BLaER1 (cell line): ENCODE measurements around the gene SVIL.
"Not testable (repeated sequence)": the region's sequence is repeated elsewhere in the genome, so short reads cannot be mapped to it uniquely, and the experiment has no call there.

Experiments used
- H3K27ac ChIP-seq: shearing (Covaris generic); formaldehyde crosslinking; 2 replicates; pipeline ENCODE4 v1.8.1; 2022
- H3K27me3 ChIP-seq: shearing (Covaris generic); formaldehyde crosslinking; 2 replicates; pipeline ENCODE4 v1.8.1; 2022
- H3K36me3 ChIP-seq: shearing (Covaris generic); formaldehyde crosslinking; 2 replicates; pipeline ENCODE4 v1.8.1; 2022
- H3K4me1 ChIP-seq: shearing (Covaris generic); formaldehyde crosslinking; 2 replicates; pipeline ENCODE4 v1.8.1; 2022
- H3K4me2 ChIP-seq: shearing (Covaris generic); formaldehyde crosslinking; 2 replicates; pipeline ENCODE4 v1.8.1; 2022
- H3K4me3 ChIP-seq: shearing (Covaris generic); formaldehyde crosslinking; 2 replicates; pipeline ENCODE4 v1.8.1; 2022
- H3K9ac ChIP-seq: shearing (Covaris generic); formaldehyde crosslinking; 2 replicates; pipeline ENCODE4 v1.8.1; 2022
- H3K9me3 ChIP-seq: shearing (Covaris generic); formaldehyde crosslinking; 2 replicates; pipeline ENCODE4 v1.8.1; 2022
- H4K20me1 ChIP-seq: shearing (Covaris generic); formaldehyde crosslinking; 2 replicates; pipeline ENCODE4 v1.8.1; 2022
- Cebpa-rat ChIP-seq: shearing (Covaris generic); IDR thresholded peaks from 2 replicates; pipeline ENCODE4 v1.8.1; 2022

The SVIL gene

DNA sequence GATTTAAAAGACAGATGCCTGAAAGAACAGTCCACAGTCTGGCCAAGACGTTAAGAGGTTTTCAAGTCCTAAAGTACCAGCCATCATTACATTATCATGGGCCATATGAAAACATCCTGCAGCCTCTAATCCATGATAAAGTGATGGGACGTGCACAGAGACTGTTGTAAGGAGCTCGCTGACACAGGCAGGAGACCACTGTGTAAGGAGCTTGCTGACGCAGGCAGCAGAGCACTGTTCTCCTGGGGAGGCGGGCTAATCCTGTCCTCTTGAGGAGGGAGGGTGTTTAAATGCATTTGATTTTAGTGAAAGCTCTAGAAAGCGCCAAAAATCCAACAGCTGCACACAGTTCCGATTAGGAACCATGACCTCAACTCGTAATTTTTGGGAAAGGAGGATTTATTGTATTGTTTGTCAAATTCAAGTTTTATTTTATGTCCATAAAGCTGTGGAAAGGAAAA is 16.9 kb downstream of the SVIL start:
- Histone ChIP-seq H3K4me2 (peak overlapping the region; percentile 78), H3K36me3 (no peaks in the 10 kb centered on the region), H3K27me3 (no peaks in the 10 kb centered on the region), H3K4me1 (peaks cover 52% of the 10 kb centered on the region), H3K27ac (no peak overlapping the region), H3K4me3 (no peak overlapping the region), H3K9ac (0 out of 2 replicates have a peak overlapping the region, but pooled peaks have one; percentile 0), H4K20me1 (peaks cover 10% of the 10 kb centered on the region; the same call in 1 of the 2 replicates), H3K9me3 (peaks cover 11% of the 10 kb centered on the region)
- TF ChIP-seq Cebpa-rat: no peak

DNA sequence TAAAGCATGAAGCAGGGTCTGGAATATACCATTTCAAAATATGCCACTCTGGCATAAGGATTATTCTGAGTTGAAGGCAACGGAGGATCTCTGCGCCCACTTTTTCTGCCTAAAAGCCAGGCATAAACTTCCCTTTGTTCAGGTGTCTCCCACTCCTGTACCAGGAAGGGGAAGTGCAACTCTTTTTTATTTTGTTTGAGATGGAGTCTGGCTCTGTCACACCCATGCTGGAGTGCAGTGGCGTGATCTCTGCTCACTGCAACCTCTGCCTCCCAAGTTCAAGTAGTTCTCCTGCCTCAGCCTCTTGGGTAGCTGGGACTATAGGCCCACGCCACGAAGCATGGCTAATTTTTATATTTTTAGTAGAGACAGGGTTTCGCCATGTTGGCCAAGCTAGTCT is 18.2 kb downstream of the SVIL start:
- Histone ChIP-seq H3K4me3 (no peak overlapping the region), H3K4me1 (peaks cover 39% of the 10 kb centered on the region), H3K9ac (no peak overlapping the region), H3K9me3 (peaks cover 21% of the 10 kb centered on the region), H3K4me2 (no peak overlapping the region), H3K27ac (no peak overlapping the region), H3K36me3 (peaks cover 9% of the 10 kb centered on the region; the same call in 1 of the 2 replicates), H4K20me1 (peaks cover 10% of the 10 kb centered on the region; the same call in 1 of the 2 replicates), H3K27me3 (no peaks in the 10 kb centered on the region)
- TF ChIP-seq Cebpa-rat: no peak

DNA sequence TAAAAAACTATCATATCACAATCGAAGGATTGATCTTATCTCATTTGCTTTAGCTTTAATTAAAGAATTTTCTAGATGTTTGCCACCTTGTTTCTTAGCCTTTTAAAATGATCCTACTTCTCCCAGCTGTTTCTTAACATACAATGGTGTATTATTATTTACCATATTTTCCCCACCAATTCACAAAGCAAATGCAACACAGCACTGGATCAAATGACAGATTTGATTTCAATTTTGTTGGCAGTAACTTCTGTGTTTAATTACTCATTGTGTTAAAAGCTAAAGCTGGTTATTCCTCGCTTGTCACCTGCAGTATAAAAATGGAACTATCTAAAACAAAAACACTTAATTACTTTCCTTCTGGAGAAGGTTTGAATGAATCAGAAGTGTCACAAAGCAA is 19.6 kb downstream of the SVIL start:
- TF ChIP-seq Cebpa-rat: no peak
- Histone ChIP-seq H3K27me3 (no peaks in the 10 kb centered on the region), H3K4me1 (peaks cover 25% of the 10 kb centered on the region), H3K4me3 (no peak overlapping the region), H4K20me1 (peaks cover 10% of the 10 kb centered on the region; the same call in 1 of the 2 replicates), H3K9ac (no peak overlapping the region), H3K4me2 (no peak overlapping the region), H3K9me3 (peaks cover 31% of the 10 kb centered on the region), H3K36me3 (peaks cover 10% of the 10 kb centered on the region; the same call in 1 of the 2 replicates), H3K27ac (no peak overlapping the region)

DNA sequence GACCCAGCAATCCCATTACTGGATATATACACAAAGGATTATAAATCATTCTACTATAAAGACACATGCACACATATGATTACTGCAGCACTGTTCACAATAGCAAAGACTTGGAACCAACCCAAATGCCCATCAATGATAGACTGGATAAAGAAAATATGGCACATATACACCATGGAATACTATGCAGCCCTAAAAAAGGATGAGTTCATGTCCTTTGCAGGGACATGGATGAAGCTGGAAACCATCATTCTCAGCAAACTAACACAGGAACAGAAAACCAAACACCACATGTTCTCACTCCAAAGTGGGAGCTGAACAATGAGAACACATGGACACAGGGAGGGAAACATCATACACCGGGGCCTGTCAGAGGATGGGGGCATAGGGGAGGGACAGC is 20.5 kb downstream of the SVIL start:
- not testable (repeated sequence) for H3K27ac ChIP-seq, H3K4me3 ChIP-seq, H3K27me3 ChIP-seq, H3K4me2 ChIP-seq, H4K20me1 ChIP-seq, H3K9ac ChIP-seq
- H3K9me3 ChIP-seq: peaks cover 40% of the 10 kb centered on the region
- H3K36me3 ChIP-seq: peaks cover 18% of the 10 kb centered on the region
- peaks cover 16% of the 10 kb centered on the region for H3K4me1 ChIP-seq

DNA sequence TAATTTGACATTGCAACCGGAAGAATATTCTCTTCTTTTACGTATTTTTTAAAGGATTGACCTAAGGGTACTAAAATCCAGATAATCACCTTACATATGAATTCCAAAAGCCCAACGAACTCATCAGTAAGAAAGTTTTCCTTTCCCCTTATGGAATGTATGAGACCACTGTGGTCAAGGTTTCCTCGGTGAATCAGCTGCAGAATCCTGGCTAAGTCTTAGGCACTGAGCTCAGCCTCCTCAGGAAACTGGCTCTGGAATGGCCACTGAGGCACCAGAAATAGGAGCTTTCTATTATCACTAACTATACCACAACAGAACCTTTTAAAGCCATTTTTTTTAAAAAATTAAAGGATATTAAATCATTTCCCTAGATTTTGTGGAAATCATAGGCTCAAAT is 21.0 kb downstream of the SVIL start:
- Histone ChIP-seq H3K4me1 (peaks cover 11% of the 10 kb centered on the region), H3K27me3 (no peaks in the 10 kb centered on the region), H3K4me3 (no peak overlapping the region), H3K27ac (no peak overlapping the region), H4K20me1 (peaks cover 9% of the 10 kb centered on the region; the same call in 1 of the 2 replicates), H3K36me3 (peaks cover 23% of the 10 kb centered on the region), H3K4me2 (no peak overlapping the region), H3K9me3 (peaks cover 45% of the 10 kb centered on the region), H3K9ac (no peak overlapping the region)
- TF ChIP-seq Cebpa-rat: no peak

DNA sequence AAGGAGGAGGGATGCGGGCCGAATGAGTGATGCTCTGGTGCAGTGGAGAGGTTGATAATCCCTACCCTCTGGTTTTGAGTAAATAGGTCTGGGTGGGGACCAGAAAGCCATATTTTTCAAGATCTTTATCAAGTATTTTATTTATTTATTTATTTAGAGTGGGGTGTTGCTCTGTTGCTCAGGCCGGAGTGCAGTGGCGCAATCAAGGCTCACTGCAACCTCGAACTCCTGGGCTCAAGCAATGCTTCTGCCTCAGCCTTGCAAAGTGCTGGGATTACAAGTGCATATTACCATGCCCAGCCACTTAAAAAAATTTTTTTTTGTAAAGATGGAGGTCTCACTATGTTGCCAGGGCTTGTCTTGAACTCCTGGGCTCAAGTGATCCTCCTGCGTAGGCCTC is 21.6 kb downstream of the SVIL start:
- peaks cover 29% of the 10 kb centered on the region for H3K36me3 ChIP-seq
- no peak overlapping the region for H3K4me2 ChIP-seq
- H3K4me1 ChIP-seq: peaks cover 5% of the 10 kb centered on the region
- no peak overlapping the region for H3K9ac ChIP-seq
- H3K27ac ChIP-seq: no peak overlapping the region
- no peak for TF ChIP-seq Cebpa-rat
- H3K9me3 ChIP-seq: peaks cover 51% of the 10 kb centered on the region
- H4K20me1 ChIP-seq: peaks cover 3% of the 10 kb centered on the region; the same call in 1 of the 2 replicates
- no peak overlapping the region for H3K4me3 ChIP-seq
- H3K27me3 ChIP-seq: no peaks in the 10 kb centered on the region

DNA sequence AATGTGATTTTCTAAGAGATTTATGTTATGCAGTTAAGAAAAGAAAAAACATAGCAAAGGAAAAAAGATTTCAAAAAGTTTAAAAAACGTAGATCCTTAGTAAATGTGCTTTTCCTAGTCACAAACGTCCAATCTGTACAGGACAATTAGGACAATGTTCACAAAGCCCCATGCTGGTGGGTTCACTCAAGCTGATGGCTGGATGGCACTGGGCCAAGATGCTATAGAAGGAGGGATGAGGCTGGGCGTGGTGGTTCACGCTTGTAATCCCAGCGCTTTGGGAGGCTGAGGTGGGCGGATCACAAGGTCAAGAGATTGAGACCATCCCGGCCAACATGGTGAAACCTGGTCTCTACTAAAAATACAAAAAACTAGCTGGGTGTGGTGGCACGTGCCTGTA is 22.1 kb downstream of the SVIL start:
- H4K20me1 ChIP-seq: no peaks in the 10 kb centered on the region
- no peaks in the 10 kb centered on the region for H3K27me3 ChIP-seq
- no peak overlapping the region for H3K27ac ChIP-seq
- no peak overlapping the region for H3K9ac ChIP-seq
- H3K9me3 ChIP-seq: peaks cover 53% of the 10 kb centered on the region
- no peak for TF ChIP-seq Cebpa-rat
- no peak overlapping the region for H3K4me2 ChIP-seq
- peaks cover 31% of the 10 kb centered on the region for H3K36me3 ChIP-seq
- no peak overlapping the region for H3K4me3 ChIP-seq
- H3K4me1 ChIP-seq: no peaks in the 10 kb centered on the region

DNA sequence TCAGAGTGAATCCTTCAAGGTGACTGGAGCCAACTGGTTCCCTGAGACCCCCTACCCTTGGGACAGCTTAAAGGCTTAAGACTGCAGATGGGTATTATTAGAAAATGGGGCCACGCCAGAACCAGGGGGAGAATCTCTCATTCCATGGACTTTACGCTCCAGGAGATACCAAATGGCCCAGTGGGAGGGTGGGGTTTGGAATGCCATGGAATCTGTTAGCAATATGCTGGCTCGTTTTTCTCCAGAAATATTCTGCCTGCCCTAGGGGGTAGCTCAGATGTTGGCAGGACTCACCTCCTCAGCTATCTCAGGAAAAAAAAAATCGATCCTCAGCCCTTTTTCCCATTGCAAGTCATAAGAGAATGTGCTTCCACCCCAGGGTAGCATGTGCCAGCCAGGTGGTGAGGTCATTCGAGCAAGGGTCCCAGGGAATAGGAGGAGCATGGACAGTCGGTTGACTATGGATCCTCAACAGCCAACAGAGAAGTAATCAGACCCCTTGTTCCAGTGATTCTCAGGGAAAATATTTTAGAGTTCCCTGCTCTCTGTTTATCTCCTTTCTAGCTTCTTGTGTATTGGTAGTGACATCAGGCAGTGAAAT is 22.9 kb downstream of the SVIL start:
- Histone ChIP-seq H3K27ac (no peak overlapping the region), H3K9ac (no peak overlapping the region), H3K4me1 (peaks cover 1% of the 10 kb centered on the region; the same call in 1 of the 2 replicates), H3K36me3 (peaks cover 31% of the 10 kb centered on the region), H3K4me3 (no peak overlapping the region), H3K27me3 (no peaks in the 10 kb centered on the region), H3K9me3 (peaks cover 53% of the 10 kb centered on the region), H4K20me1 (no peaks in the 10 kb centered on the region), H3K4me2 (no peak overlapping the region)
- TF ChIP-seq Cebpa-rat: no peak

DNA sequence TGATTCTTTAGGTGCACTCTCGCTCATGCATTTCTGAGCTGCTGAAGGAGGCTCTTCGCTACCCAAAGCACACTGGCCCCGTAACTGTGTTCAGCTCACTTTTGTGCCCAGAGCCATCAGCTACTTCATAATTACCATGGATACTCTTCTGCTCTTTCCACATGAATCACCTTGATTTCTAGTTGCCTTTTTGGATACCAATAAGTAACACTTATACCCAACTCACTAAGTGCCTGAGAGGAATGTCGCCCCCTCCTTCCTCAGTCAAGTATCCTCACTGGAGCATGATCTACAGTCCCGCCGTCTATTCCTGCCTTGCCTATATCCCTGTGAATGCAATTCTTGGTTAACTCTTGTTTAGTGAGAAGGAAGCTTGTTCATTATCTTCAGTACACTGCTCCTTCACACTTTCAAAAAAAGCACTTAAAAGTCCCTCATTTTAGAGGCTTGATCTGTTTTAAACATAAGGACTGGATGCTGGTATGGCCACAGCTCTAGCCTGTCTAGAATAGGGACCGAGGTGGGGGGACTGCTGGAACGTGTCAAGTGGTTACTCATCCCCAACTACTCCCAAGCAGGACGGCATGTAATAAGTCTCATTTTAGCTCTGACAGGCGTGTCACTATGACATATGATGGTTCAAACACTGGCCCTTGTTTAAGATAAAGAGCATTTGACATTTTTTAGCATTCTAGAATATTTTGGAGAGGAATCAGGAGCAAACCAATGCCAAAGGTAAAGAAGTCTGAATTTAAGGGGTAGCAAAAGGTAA is 23.7 kb downstream of the SVIL start:
- Histone ChIP-seq H3K4me2 (no peak overlapping the region), H3K4me3 (no peak overlapping the region), H3K9ac (no peak overlapping the region), H3K27ac (no peak overlapping the region), H3K4me1 (peaks cover 3% of the 10 kb centered on the region; the same call in 1 of the 2 replicates), H3K36me3 (peaks cover 31% of the 10 kb centered on the region), H3K9me3 (peaks cover 53% of the 10 kb centered on the region), H3K27me3 (no peaks in the 10 kb centered on the region), H4K20me1 (no peaks in the 10 kb centered on the region)
- TF ChIP-seq Cebpa-rat: no peak

DNA sequence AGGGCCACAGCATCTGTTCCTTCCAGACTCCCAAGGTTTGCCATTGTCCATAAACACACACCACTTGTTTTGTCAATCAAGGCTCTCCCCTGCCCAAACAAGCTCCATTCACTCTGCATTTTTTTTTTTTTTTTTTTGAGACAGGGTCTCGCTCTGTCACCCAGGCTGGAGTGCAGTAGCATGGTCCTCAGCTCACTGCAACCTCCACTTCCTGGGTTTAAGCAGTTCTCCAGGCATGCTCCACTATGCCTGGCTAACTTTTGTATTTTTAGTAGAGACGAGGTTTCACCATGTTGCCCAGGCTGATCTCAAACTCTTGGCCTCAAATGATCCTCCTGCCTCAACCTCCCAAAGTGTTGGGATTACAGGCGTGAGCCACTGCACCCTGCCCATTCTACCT is 24.4 kb downstream of the SVIL start:
- not testable (repeated sequence) for H3K27ac ChIP-seq, H3K27me3 ChIP-seq, H4K20me1 ChIP-seq, H3K4me1 ChIP-seq, H3K9ac ChIP-seq, H3K4me3 ChIP-seq, H3K4me2 ChIP-seq
- Histone ChIP-seq H3K9me3 (peaks cover 53% of the 10 kb centered on the region), H3K36me3 (peaks cover 31% of the 10 kb centered on the region)
